Sigmoid colon (tissue), 7 donors: Measurements from ENCODE around the gene CASP7. TPM values are rescaled to one million over a fixed set of nuclear protein-coding genes. Genes with fewer than 3 reads are reported as not detected.

Experiments used
- DNase-seq: peaks from one replicate; pipeline ENCODE4 v3.0.0-alpha.2; 2019
- H3K27ac ChIP-seq, 4 donors: fragments of 200-600 bp; sonication (generic); one replicate each; pipeline ENCODE4 v1.5.1; 2016 to 2019; ENCODE audit warnings: mild to moderate bottlenecking in 1 of 4
- H3K27me3 ChIP-seq, 3 donors: fragments of 200-600 bp; sonication (generic); one replicate each; pipeline ENCODE4 v1.5.1; 2019; ENCODE audit warnings: mild to moderate bottlenecking in 1 of 3
- H3K36me3 ChIP-seq, 4 donors: fragments of 200-600 bp; sonication (generic); one replicate each; pipeline ENCODE4 v1.5.1; 2016 to 2019
- H3K4me1 ChIP-seq, 4 donors: fragments of 200-600 bp; sonication (generic); one replicate each; pipeline ENCODE4 v1.5.1; 2017 to 2019
- H3K4me3 ChIP-seq, 4 donors: fragments of 200-600 bp; sonication (generic); one replicate each; pipeline ENCODE4 v1.5.1; 2017 to 2019; ENCODE audit warnings: mild to moderate bottlenecking in 2 of 4, moderate library complexity in 1 of 4
- H3K9me3 ChIP-seq, 4 donors: fragments of 200-600 bp in 3 of 4; sonication (generic) in 3 of 4; one replicate each; pipeline versions ENCODE4 v1.5.1 to v1.6.1; 2013 to 2019
- EP300 ChIP-seq, 4 donors: sonication (generic); formaldehyde crosslinking; IDR thresholded peaks; one replicate each; pipeline ENCODE4 v1.6.1; 2017; ENCODE audit warnings: antibody characterized with exemption in 4 of 4
- POLR2A ChIP-seq, 2 donors: fragments of 450-650 bp; IDR thresholded peaks; one replicate each; pipeline ENCODE4 v1.6.1; 2016; ENCODE audit warnings: antibody characterized with exemption in 2 of 2, mild to moderate bottlenecking in 2 of 2, moderate library complexity in 2 of 2
- POLR2AphosphoS5 ChIP-seq, 4 donors: sonication (generic); formaldehyde crosslinking; IDR thresholded peaks; one replicate each; pipeline ENCODE4 v1.6.1; 2017; ENCODE audit warnings: antibody characterized with exemption in 4 of 4
- WGBS, 2 donors: extraction: QIAGEN DNeasy Blood & Tissue Kit; methylation state at CpG; one replicate each; pipeline ENCODE4 v1.1.7; 2013; 5-methylcytosine and 5-hydroxymethylcytosine counted together
- intact Hi-C: fragments of 100-400 bp; cut with DNase I; formaldehyde crosslinking; loops from one replicate; pipeline ENCODE4 v1.15.1; 2023
- polyA plus RNA-seq, 3 donors: library from polyadenylated mRNA; stranded (reverse); fragments of 200-250 nt; gene quantifications; one replicate each; pipeline ENCODE4 v1.2.3, GENCODE V29; 2013
- total RNA-seq, 4 donors: library from RNA; depleted of rRNA; stranded (reverse); fragments of >200 nt; gene quantifications; one replicate each; pipeline ENCODE4 v1.1.0, GENCODE V29; 2016
- TF ChIP-seq, protein P1 (sequence below), 4 experiments: fragments of 450-650 bp in 3 of 4; fragments of 200-600 bp in 1 of 4; IDR thresholded peaks; one replicate each; pipeline ENCODE4 v1.5.1; 2016 to 2019; ENCODE audit warnings: antibody characterized with exemption in 4 of 4, mild to moderate bottlenecking in 3 of 4, moderate library complexity in 2 of 4
- donor health status: healthy with polysubstance abuse.
- donor health status: Bipolar disorder and iron deficiency.
- donor health status: healthy.

Gene CASP7
- total RNA-seq (10 to 100 TPM; 11.4 to 17.8 (median 14.5) TPM), polyA plus RNA-seq (100 to 1,000 TPM in 2 of 3 donors, 10 to 100 TPM in 1; 86.0 to 338 (median 178) TPM)

GRCh38 chr10:113679463-113680189 is at the start of gene CASP7:
Gene CASP7 (plus strand): TSS chr10:113679912. CDS start chr10:113697494, 17,582 bp downstream.
- no peak for TF ChIP-seq EP300 (IDR thresholded peaks at IDR 0.05)
- TF ChIP-seq POLR2A (IDR thresholded peaks at IDR 0.05) = peak; percentile 7 to 44
- peak; percentile 43 to 80 (median 62) for TF ChIP-seq POLR2AphosphoS5 (IDR thresholded peaks at IDR 0.05)
- TF ChIP-seq, protein P1, sequence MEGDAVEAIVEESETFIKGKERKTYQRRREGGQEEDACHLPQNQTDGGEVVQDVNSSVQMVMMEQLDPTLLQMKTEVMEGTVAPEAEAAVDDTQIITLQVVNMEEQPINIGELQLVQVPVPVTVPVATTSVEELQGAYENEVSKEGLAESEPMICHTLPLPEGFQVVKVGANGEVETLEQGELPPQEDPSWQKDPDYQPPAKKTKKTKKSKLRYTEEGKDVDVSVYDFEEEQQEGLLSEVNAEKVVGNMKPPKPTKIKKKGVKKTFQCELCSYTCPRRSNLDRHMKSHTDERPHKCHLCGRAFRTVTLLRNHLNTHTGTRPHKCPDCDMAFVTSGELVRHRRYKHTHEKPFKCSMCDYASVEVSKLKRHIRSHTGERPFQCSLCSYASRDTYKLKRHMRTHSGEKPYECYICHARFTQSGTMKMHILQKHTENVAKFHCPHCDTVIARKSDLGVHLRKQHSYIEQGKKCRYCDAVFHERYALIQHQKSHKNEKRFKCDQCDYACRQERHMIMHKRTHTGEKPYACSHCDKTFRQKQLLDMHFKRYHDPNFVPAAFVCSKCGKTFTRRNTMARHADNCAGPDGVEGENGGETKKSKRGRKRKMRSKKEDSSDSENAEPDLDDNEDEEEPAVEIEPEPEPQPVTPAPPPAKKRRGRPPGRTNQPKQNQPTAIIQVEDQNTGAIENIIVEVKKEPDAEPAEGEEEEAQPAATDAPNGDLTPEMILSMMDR (IDR thresholded peaks at IDR 0.05) = no peak
- intact Hi-C loops = loop anchor here (5.0 kb wide), 2 partner anchors 173 to 493 kb away; partner anchors contain the start of genes CCDC186, DCLRE1A and NHLRC2

GRCh38 chr10:113630929-113631533 is 48.7 kb upstream of the CASP7 start:
- no peak overlapping the region for H3K4me3 ChIP-seq
- no peaks in the 10 kb centered on the region for H3K9me3 ChIP-seq
- DNase-seq = no peak
- no peak overlapping the region for H3K27ac ChIP-seq
- TF ChIP-seq POLR2AphosphoS5 (IDR thresholded peaks at IDR 0.05) (no peak), EP300 (IDR thresholded peaks at IDR 0.05) (no peak), POLR2A (IDR thresholded peaks at IDR 0.05) (no peak)
- TF ChIP-seq, protein P1 (IDR thresholded peaks at IDR 0.05) = no peak
- intact Hi-C loops = no loop called here
- WGBS, 2 donors = 35 to 74% methylated on average over 5 of the region's 5 CpGs
- H3K4me1 ChIP-seq = peaks cover 0 to 13% (median 0%) of the 10 kb centered on the region in 4 donors
- no peaks in the 10 kb centered on the region for H3K36me3 ChIP-seq
- H3K27me3 ChIP-seq = no peaks in the 10 kb centered on the region

More at GRCh38 chr10:113679463-113680189, at the start of gene CASP7:
- Histone ChIP-seq H3K36me3 (no peaks in the 10 kb centered on the region), H3K27me3 (no peaks in the 10 kb centered on the region), H3K27ac (peak within 1 kb of the TSS; percentile 96 to 98 (median 96)), H3K9me3 (peaks cover 0 to 4% (median 0%) of the 10 kb centered on the region in 4 donors), H3K4me1 (peaks cover 2 to 22% (median 17%) of the 10 kb centered on the region in 4 donors), H3K4me3 (peak within 1 kb of the TSS; percentile 83 to 99 (median 94))
- DNase-seq = peak; percentile 90
- 0 to 1% methylated on average over 68 of the region's 68 CpGs for WGBS, 2 donors

- Histone ChIP-seq H3K4me3 (no peak overlapping the region), H3K27me3 (no peaks in the 10 kb centered on the region), H3K9me3 (no peaks in the 10 kb centered on the region), H3K4me1 (peaks cover 0 to 13% (median 0%) of the 10 kb centered on the region in 4 donors), H3K36me3 (no peaks in the 10 kb centered on the region), H3K27ac (no peak overlapping the region)
- intact Hi-C loops = no loop called here
- DNase-seq = no peak
- 71% methylated on average over 6 of the region's 6 CpGs for WGBS, 2 donors
- TF ChIP-seq, protein P1 (IDR thresholded peaks at IDR 0.05) = no peak
- TF ChIP-seq POLR2A (IDR thresholded peaks at IDR 0.05) (no peak), EP300 (IDR thresholded peaks at IDR 0.05) (no peak), POLR2AphosphoS5 (IDR thresholded peaks at IDR 0.05) (no peak)
Measured at GRCh38 chr10:113631684-113632367, 47.9 kb upstream of the CASP7 start.

- TF ChIP-seq EP300 (IDR thresholded peaks at IDR 0.05) (no peak), POLR2A (IDR thresholded peaks at IDR 0.05) (no peak), POLR2AphosphoS5 (IDR thresholded peaks at IDR 0.05) (no peak)
- TF ChIP-seq, protein P1 (IDR thresholded peaks at IDR 0.05) = no peak
- H3K4me1 ChIP-seq = peaks cover 0 to 4% (median 0%) of the 10 kb centered on the region in 4 donors
- 86 to 91% methylated on average over 3 of the region's 3 CpGs for WGBS, 2 donors
Measured at GRCh38 chr10:113639966-113640365, 39.7 kb upstream of the CASP7 start.

More at GRCh38 chr10:113639966-113640365, 39.7 kb upstream of the CASP7 start:
- Histone ChIP-seq H3K36me3 (no peaks in the 10 kb centered on the region), H3K27me3 (no peaks in the 10 kb centered on the region), H3K27ac (no peak overlapping the region), H3K4me3 (no peak overlapping the region), H3K9me3 (no peaks in the 10 kb centered on the region)
- intact Hi-C loops = no loop called here
- no peak for DNase-seq
